Effector memory CD8-positive, alpha-beta T cell (primary cell): ENCODE results near the gene LAMB4.

Experiments used
- ATAC-seq: fragments of 150-1000 bp; cut with Tn5 transposase; replicated peaks from 2 replicates; pipeline ENCODE4 v1.10.0; 2021; ENCODE audit warnings: mild to moderate bottlenecking, moderate library complexity
- DNase-seq, 3 experiments: peaks; one replicate each; pipeline ENCODE4 v3.0.0; 2021
- H3K27ac Mint-ChIP-seq, 2 donors: one replicate each; pipeline ENCODE4 v1.8.0; 2022; ENCODE audit warnings: mild to moderate bottlenecking in 2 of 2, mixed read lengths in 2 of 2, moderate library complexity in 2 of 2
- H3K27me3 Mint-ChIP-seq, 2 donors: one replicate each; pipeline ENCODE4 v1.8.0; 2022; ENCODE audit warnings: mixed read lengths in 2 of 2
- H3K36me3 Mint-ChIP-seq: one replicate; pipeline ENCODE4 v1.8.0; 2022; ENCODE audit warnings: mild to moderate bottlenecking, moderate library complexity, mixed read lengths; ENCODE audit not compliant: insufficient read depth
- H3K4me1 Mint-ChIP-seq, 2 donors: one replicate each; pipeline ENCODE4 v1.8.0; 2022; ENCODE audit warnings: low read depth in 2 of 2, mixed read lengths in 2 of 2
- H3K4me3 Mint-ChIP-seq, 2 donors: one replicate each; pipeline ENCODE4 v1.8.0; 2022; ENCODE audit warnings: mild to moderate bottlenecking in 2 of 2, mixed read lengths in 2 of 2, moderate library complexity in 2 of 2
- H3K9me3 Mint-ChIP-seq, 2 donors: one replicate each; pipeline ENCODE4 v1.8.0; 2022; ENCODE audit warnings: mixed read lengths in 2 of 2

The LAMB4 gene

DNA sequence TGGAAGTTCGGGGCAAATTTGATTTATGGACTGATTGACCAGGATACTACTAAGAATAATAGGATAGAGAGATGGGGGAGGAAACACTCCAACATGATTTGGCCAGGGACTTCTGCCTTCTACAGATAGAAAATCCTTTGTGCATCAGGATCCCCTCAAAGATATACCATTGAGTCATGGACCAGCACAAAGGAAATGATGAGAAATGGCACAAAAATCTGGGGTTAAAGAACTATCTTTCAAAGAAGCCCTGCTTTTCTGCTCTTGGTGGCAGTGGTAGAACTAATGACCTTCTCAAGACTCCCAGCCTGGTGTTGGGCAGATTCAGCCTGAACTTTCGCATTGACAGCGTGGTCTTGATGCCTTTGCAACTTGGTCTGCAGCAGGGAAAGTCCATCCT, 99.6 kb downstream of the LAMB4 start:
- H3K4me3 Mint-ChIP-seq, result no peak overlapping the region
- no peak overlapping the region for H3K27ac Mint-ChIP-seq
- H3K36me3 Mint-ChIP-seq, result peaks cover 3% of the 10 kb centered on the region
- H3K27me3 Mint-ChIP-seq, result peaks cover 10 to 28% of the 10 kb centered on the region in 2 donors
- ATAC-seq, result no peak
- H3K9me3 Mint-ChIP-seq, result no peaks in the 10 kb centered on the region
- no peaks in the 10 kb centered on the region for H3K4me1 Mint-ChIP-seq
- DNase-seq, result no peak

DNA sequence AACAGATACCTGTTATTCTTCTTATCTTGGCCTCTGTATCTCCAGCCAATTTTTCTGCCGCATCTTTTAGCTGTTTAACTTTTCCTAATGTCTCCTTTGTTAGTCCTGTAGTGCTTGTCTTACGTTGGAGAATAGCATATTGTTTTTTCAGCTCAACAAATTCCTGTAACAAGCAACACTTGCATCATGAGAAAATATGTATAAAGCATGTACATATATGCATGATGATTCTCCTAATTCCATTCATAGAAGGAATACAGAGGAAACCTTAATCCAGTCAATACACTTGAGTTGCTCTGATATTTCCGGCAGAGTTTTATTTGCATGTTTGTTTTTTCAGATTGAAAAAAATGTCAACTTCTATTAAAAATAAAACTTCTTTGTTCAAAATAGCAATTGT, 101.1 kb downstream of the LAMB4 start:
- no peak for ATAC-seq
- no peak overlapping the region for H3K4me3 Mint-ChIP-seq
- H3K27me3 Mint-ChIP-seq, result peaks cover 10 to 28% of the 10 kb centered on the region in 2 donors
- no peak for DNase-seq
- H3K36me3 Mint-ChIP-seq, result no peaks in the 10 kb centered on the region
- no peak overlapping the region for H3K27ac Mint-ChIP-seq
- H3K9me3 Mint-ChIP-seq, result no peaks in the 10 kb centered on the region
- H3K4me1 Mint-ChIP-seq, result no peaks in the 10 kb centered on the region

DNA sequence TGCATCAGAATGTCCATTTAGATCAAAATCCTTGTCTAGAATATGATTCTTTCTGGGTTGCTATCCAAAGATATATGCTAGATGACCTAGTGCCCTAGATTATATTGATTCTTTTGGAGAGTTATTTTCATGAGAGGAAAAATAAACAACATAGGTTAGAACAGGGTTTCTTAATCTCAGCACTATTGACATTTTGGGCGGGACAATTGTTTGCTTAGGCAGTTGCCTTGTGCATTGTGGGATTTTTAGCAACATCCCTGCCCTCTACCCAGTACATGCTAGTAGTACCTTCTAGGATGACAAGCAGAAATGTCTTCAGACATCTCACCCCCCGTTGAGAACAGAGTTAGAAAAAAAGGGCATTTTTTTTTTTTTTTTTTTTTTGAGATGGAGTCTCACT, 102.0 kb downstream of the LAMB4 start:
- Mint-ChIP-seq H3K27ac (no peak overlapping the region), H3K4me1 (no peaks in the 10 kb centered on the region), H3K4me3 (no peak overlapping the region), H3K36me3 (no peaks in the 10 kb centered on the region), H3K9me3 (no peaks in the 10 kb centered on the region), H3K27me3 (peaks cover 10 to 28% of the 10 kb centered on the region in 2 donors)
- DNase-seq, result no peak
- ATAC-seq, result no peak

DNA sequence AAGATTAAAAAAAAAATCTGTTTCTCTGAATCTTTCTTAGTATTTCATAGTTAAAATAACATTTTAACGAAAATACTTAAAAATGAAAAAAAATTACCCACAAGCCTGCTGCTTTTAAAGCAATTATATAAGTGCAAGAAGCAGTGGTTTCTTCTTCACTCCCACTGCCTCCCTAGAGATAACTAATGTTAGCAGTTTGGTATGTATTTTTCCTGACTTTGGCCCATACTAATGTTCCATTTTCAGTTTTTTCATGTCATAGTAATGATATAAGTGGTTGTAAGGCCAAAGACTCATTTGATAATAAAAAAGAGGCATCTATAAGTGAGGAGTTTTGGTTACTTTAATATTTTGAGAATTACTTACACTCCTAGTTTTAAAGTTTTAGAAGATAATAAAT, 102.9 kb downstream of the LAMB4 start:
- Mint-ChIP-seq H3K4me1 (no peaks in the 10 kb centered on the region), H3K27ac (no peak overlapping the region), H3K9me3 (no peaks in the 10 kb centered on the region), H3K36me3 (no peaks in the 10 kb centered on the region), H3K27me3 (peaks cover 10 to 28% of the 10 kb centered on the region in 2 donors), H3K4me3 (no peak overlapping the region)
- DNase-seq (no peak), ATAC-seq (no peak)

DNA sequence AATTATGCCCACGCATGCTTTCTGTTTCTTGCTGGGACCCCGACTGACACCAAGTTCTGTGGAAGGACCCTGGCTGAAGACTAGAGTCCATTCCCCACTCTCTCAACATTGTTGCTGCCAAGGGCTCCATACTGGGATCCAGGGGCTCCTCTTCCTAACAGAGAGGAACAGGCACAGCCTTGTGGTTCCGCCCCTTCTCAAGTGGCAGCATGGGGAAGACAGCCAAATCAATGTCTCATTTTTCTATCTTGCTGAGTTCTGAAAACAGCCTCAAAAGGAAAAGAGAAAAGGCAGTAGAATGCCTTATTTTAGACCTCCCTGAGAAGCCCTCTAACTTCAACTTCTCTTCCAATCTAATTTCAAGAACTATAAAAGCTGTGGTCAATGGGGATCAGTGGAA, 103.5 kb downstream of the LAMB4 start:
- H3K27ac Mint-ChIP-seq, result no peak overlapping the region
- no peaks in the 10 kb centered on the region for H3K36me3 Mint-ChIP-seq
- peaks cover 10 to 28% of the 10 kb centered on the region in 2 donors for H3K27me3 Mint-ChIP-seq
- no peaks in the 10 kb centered on the region for H3K4me1 Mint-ChIP-seq
- ATAC-seq, result no peak
- H3K4me3 Mint-ChIP-seq, result no peak overlapping the region
- no peak for DNase-seq
- no peaks in the 10 kb centered on the region for H3K9me3 Mint-ChIP-seq

DNA sequence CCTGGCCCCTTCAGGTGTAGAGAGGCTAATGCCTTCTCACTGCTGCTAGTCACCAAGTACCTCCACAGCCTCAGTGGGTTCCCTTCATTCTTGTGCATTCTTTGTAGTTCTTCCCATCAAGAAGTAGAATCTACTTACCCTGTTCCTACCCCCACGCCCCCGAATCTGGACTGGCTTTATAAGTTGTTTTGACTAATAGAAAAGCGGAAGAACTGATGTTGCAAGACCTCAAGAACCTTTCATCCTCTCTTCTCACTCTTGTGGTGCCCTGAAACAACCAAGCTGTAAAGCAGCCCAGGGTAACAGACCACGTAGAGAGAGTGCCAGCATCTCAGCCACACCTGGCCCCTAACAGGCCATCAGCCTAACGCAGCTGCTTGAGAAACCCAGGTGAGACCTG, 104.0 kb downstream of the LAMB4 start:
- no peak overlapping the region for H3K4me3 Mint-ChIP-seq
- no peaks in the 10 kb centered on the region for H3K4me1 Mint-ChIP-seq
- DNase-seq (no peak), ATAC-seq (no peak)
- H3K36me3 Mint-ChIP-seq, result no peaks in the 10 kb centered on the region
- H3K27ac Mint-ChIP-seq, result no peak overlapping the region
- H3K9me3 Mint-ChIP-seq, result no peaks in the 10 kb centered on the region
- peaks cover 12 to 28% of the 10 kb centered on the region in 2 donors for H3K27me3 Mint-ChIP-seq

DNA sequence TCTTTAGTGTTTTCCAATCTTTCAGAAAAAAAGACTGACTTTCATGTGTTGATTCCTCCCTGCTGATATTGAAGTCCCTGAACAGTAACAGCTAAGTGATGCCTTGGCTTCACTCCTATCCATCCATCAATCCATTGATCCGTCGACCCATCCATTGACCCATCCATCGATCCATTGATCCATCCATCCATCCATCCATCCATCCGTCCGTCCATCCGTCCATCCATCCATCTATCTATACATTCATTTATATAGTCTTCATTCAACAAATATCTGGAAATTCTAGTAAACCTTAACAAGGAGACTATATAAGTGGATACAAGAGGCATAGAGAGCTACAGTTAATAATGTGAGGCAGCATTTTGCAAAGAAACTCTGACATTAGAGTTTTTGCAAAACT, 105.6 kb downstream of the LAMB4 start:
- H3K4me1 Mint-ChIP-seq, result no peaks in the 10 kb centered on the region
- H3K27ac Mint-ChIP-seq, result no peak overlapping the region
- no peaks in the 10 kb centered on the region for H3K36me3 Mint-ChIP-seq
- no peaks in the 10 kb centered on the region for H3K9me3 Mint-ChIP-seq
- ATAC-seq (no peak), DNase-seq (no peak)
- H3K4me3 Mint-ChIP-seq, result no peak overlapping the region
- peaks cover 22 to 33% of the 10 kb centered on the region in 2 donors for H3K27me3 Mint-ChIP-seq

DNA sequence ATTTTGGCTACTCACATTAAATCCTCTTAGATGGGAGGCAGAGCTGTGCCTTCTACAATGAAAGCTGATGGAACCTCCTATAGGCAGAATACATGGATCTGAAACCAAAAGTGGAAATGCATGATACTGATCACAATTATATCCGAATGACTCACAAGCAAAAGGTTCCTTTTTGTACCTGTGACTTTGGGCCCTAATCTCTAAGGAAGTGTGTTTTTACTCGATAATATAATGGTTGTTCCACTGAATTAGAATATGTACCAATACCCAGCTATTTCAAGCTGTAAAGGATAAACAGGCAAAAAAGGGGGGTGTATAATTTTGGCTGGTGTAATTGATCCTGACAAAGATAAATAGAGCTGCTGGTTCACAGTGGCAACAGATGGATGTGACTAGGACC, 109.6 kb downstream of the LAMB4 start:
- Mint-ChIP-seq H3K27me3 (peaks cover 25 to 40% of the 10 kb centered on the region in 2 donors), H3K9me3 (no peaks in the 10 kb centered on the region)

DNA sequence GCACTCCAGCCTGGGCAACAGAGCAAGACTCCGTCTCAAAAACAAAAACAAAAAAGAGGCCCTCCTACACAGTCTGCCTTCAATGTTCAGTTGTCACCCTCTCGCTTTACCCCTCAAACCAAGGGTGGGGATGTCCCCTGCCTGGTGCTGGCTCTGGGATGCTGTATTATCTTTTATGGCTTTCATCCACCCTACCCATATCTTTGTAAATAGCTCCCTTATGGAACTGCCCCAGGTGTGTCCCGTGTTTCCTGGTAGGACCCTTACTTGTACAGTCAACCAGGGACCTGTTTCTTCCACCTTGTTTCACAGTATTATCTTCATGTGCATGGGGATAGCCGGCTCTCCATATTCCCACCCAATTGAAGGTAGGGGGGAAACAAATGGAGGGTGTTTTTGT, 111.5 kb downstream of the LAMB4 start:
- H3K27me3 Mint-ChIP-seq, result peaks cover 25 to 42% of the 10 kb centered on the region in 2 donors
- no peaks in the 10 kb centered on the region for H3K9me3 Mint-ChIP-seq
- H3K4me3 Mint-ChIP-seq, result no peak overlapping the region
- DNase-seq, result no peak
- ATAC-seq, result no peak
- H3K36me3 Mint-ChIP-seq, result no peaks in the 10 kb centered on the region
- no peak overlapping the region for H3K27ac Mint-ChIP-seq
- no peaks in the 10 kb centered on the region for H3K4me1 Mint-ChIP-seq

More for the DNA sequence above, 109.6 kb downstream of the LAMB4 start:
- Mint-ChIP-seq H3K27ac (no peak overlapping the region), H3K4me3 (no peak overlapping the region), H3K36me3 (no peaks in the 10 kb centered on the region), H3K4me1 (no peaks in the 10 kb centered on the region)
- ATAC-seq (no peak), DNase-seq (no peak)

DNA sequence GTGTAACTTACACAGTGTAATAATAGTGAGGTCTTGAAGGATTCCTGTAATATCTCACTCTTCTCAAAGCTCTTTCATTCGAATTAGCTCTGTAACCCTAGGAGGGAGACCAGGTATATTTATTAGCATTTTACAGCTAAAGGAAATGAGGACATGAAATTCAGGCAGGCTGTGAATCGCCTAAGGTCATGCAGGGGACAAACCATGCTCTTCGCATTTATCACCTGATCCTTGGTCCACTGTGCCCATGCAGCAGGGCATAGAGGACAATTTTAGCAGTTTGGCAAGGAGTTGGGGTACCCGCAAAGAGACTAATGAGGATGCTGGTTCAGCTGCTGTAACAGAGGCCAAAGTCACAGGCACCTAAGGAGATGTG, 112.4 kb downstream of the LAMB4 start:
- DNase-seq (no peak), ATAC-seq (no peak)
- Mint-ChIP-seq H3K27ac (no peak overlapping the region), H3K4me3 (no peak overlapping the region), H3K27me3 (peaks cover 29 to 51% of the 10 kb centered on the region in 2 donors), H3K36me3 (no peaks in the 10 kb centered on the region), H3K4me1 (no peaks in the 10 kb centered on the region), H3K9me3 (no peaks in the 10 kb centered on the region)

DNA sequence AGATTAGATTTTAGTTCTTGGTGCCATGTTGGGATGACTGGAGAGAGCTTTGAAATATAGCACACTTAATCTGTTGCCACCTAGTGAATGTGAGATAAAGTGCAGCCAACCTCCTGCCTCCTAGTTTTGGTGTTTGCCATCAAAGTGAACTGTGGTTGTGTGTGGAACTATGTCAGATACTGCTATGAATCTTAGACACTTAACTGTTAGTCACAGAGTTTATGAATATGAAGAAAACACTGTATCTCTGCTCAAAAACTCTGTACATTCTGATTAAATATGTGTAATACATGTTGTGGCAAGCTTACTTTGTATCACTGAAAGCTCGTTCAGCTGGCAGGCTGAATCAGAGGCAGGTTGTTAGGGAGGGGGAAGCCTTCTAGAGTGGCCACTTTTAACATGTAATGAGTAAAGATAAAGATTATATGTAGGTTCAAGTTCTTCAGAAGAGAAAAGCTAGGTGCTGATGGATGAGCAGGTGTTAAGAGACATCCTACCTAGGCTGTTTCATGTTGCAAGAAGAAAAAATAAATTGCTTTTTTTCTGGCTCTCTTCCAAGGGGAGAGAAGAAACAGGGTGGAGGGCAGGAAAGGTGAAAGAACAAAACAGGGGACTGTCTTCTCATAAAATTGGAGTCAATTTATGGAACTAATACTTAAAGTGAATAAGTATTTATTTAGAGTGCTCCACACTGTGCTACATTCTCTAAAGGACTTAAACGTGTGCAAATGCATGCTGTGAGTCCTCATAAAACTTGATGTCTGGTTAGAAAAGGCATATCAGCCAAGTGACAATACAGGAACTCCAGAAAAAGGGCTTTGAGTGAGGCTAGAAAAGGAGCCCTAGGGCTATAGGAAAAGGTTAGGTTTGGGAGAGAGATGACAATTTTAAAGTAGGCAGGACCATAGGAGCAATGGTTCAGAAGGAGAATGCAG, 113.1 kb downstream of the LAMB4 start:
- no peak for ATAC-seq
- no peaks in the 10 kb centered on the region for H3K9me3 Mint-ChIP-seq
- H3K27ac Mint-ChIP-seq, result no peak overlapping the region
- H3K4me1 Mint-ChIP-seq, result no peaks in the 10 kb centered on the region
- no peaks in the 10 kb centered on the region for H3K36me3 Mint-ChIP-seq
- H3K27me3 Mint-ChIP-seq, result peaks cover 33 to 53% of the 10 kb centered on the region in 2 donors
- H3K4me3 Mint-ChIP-seq, result no peak overlapping the region
- no peak for DNase-seq

DNA sequence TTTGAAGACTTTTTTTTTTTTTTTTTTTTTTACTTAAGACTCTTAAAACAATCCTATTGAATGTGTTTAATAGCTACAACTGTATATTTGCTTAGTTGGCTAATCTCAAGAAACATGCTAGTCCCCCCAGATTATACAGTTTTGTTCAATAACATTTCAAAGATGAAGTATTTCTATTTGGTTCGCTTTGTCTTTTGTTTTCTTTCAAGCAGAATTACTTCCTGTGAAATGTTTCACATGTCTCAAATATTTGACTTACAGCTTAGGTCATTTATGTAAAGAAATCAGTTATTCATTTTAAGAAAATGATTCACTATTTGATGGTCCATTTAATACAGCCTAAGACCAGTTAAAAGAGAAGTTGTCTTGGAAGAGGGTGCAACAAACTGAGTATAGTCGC, 114.4 kb downstream of the LAMB4 start:
- Mint-ChIP-seq H3K9me3 (no peaks in the 10 kb centered on the region), H3K36me3 (no peaks in the 10 kb centered on the region), H3K4me3 (no peak overlapping the region), H3K27ac (no peak overlapping the region), H3K27me3 (peaks cover 27 to 52% of the 10 kb centered on the region in 2 donors), H3K4me1 (no peaks in the 10 kb centered on the region)
- DNase-seq, result no peak
- no peak for ATAC-seq

DNA sequence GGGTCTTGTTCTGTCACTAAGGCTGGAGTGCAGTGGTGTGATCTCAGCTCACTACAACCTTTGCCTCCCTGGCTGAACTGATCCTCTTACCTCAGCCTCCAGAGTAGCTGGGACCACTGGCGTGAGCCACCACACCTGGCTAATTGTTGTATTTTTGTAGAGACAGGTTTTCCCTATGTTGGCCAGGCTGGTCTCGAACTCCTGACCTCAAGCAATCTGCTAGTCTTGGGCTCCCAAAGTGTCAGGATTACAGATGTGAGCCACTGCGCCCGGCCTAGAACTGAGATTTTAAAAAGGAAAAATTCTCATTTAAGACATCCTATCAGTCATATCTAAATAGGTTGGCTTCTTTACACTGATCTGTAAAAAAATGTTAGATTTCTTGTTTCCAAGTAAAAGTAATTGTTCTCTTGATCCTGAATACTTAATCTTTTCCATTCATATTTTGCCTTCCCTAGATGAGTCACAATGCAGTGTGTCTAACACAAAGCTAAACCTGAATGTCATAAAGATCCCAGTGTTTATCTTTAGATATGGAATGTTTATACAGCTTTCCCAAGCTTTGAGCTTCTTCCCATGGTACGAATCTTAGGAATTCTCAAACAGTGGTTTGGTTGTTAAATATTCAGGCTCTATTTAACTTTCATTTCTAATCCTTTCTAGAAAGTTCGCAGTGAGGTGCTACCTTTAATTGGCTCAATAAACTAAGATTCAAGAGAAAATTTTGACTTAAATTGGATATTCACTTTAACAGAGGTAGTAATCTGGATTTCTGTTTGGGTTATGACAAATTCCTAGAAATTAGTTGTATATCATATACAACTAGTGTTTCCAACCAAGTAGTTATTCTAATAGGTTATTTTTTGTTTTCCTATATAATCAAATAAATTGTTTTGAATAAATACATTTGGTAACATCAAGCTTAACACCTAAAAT, 115.1 kb downstream of the LAMB4 start:
- Mint-ChIP-seq H3K27ac (no peak overlapping the region), H3K36me3 (no peaks in the 10 kb centered on the region), H3K4me3 (no peak overlapping the region), H3K4me1 (no peaks in the 10 kb centered on the region), H3K27me3 (peaks cover 24 to 45% of the 10 kb centered on the region in 2 donors), H3K9me3 (no peaks in the 10 kb centered on the region)
- no peak for ATAC-seq
- no peak for DNase-seq
